ENCODE results near the gene PACRG.

PACRG gene

GRCh38 chr6:162798546-162799266, 70.9 kb downstream of the PACRG start:
- no peak for TF ChIP-seq TAF1 (IDR thresholded peaks at IDR 0.05; ENCODE audit: borderline replicate concordance, insufficient read depth, low read length)
- no peak for TF ChIP-seq REST (IDR thresholded peaks at IDR 0.05; ENCODE audit: insufficient read depth in 1 of 2, low read depth in 2 of 2, low read length in 2 of 2)
- TF ChIP-seq FOXP2 (optimal IDR thresholded peaks at IDR 0.05; ENCODE audit: borderline replicate concordance, extremely low read depth, extremely low read length, insufficient read depth) = no peak
- no peak for TF ChIP-seq SIN3A (IDR thresholded peaks at IDR 0.05; ENCODE audit: borderline replicate concordance, insufficient read depth, low read length)
- TF ChIP-seq POLR2AphosphoS5 (IDR thresholded peaks at IDR 0.05; ENCODE audit: low read depth, low read length) = no peak

GRCh38 chr6:162814426-162814973, 86.7 kb downstream of the PACRG start:
- no peak for TF ChIP-seq SIN3A (IDR thresholded peaks at IDR 0.05; ENCODE audit: borderline replicate concordance, insufficient read depth, low read length)
- no peak for TF ChIP-seq TAF1 (IDR thresholded peaks at IDR 0.05; ENCODE audit: borderline replicate concordance, insufficient read depth, low read length)
- TF ChIP-seq REST (IDR thresholded peaks at IDR 0.05; ENCODE audit: insufficient read depth in 1 of 2, low read depth in 2 of 2, low read length in 2 of 2) = no peak
- no peak for TF ChIP-seq POLR2AphosphoS5 (IDR thresholded peaks at IDR 0.05; ENCODE audit: low read depth, low read length)
- no peak for TF ChIP-seq FOXP2 (optimal IDR thresholded peaks at IDR 0.05; ENCODE audit: borderline replicate concordance, extremely low read depth, extremely low read length, insufficient read depth)

GRCh38 chr6:162817196-162817595, 89.4 kb downstream of the PACRG start:
- TF ChIP-seq FOXP2 (optimal IDR thresholded peaks at IDR 0.05; ENCODE audit: borderline replicate concordance, extremely low read depth, extremely low read length, insufficient read depth) = no peak
- TF ChIP-seq REST (IDR thresholded peaks at IDR 0.05; ENCODE audit: insufficient read depth in 1 of 2, low read depth in 2 of 2, low read length in 2 of 2) = no peak
- TF ChIP-seq SIN3A (IDR thresholded peaks at IDR 0.05; ENCODE audit: borderline replicate concordance, insufficient read depth, low read length) = no peak
- TF ChIP-seq POLR2AphosphoS5 (IDR thresholded peaks at IDR 0.05; ENCODE audit: low read depth, low read length) = no peak
- TF ChIP-seq TAF1 (IDR thresholded peaks at IDR 0.05; ENCODE audit: borderline replicate concordance, insufficient read depth, low read length) = no peak

GRCh38 chr6:162819284-162819683, 91.5 kb downstream of the PACRG start:
- TF ChIP-seq TAF1 (IDR thresholded peaks at IDR 0.05; ENCODE audit: borderline replicate concordance, insufficient read depth, low read length) (no peak), POLR2AphosphoS5 (IDR thresholded peaks at IDR 0.05; ENCODE audit: low read depth, low read length) (no peak), REST (IDR thresholded peaks at IDR 0.05; ENCODE audit: insufficient read depth in 1 of 2, low read depth in 2 of 2, low read length in 2 of 2) (no peak), SIN3A (IDR thresholded peaks at IDR 0.05; ENCODE audit: borderline replicate concordance, insufficient read depth, low read length) (no peak), FOXP2 (optimal IDR thresholded peaks at IDR 0.05; ENCODE audit: borderline replicate concordance, extremely low read depth, extremely low read length, insufficient read depth) (no peak)
